Measurements from ENCODE around the gene AUH. TPM values are rescaled to one million over a fixed set of nuclear protein-coding genes. Genes with fewer than 3 reads are reported as not detected.

The AUH gene
- total and polyA plus RNA-seq, 9 of the 15 experiments (the other 6 are each of a cell fraction or from before 2014, with no cell fraction given): 3.4 to 29.0 (median 10.1) TPM

GRCh38 chr9:91332546-91333231, 29.0 kb downstream of the AUH start:
- Histone ChIP-seq H3K36me3 (ENCODE audit: control insufficient read depth, insufficient read depth, low read length) (peaks cover 9% of the 10 kb centered on the region), H3K9ac (ENCODE audit: insufficient read depth in 1 of 2, low read depth in 2 of 2, low read length in 2 of 2) (no peak overlapping the region), H3K9me1 (ENCODE audit: control insufficient read depth, insufficient read depth, low read length) (no peaks in the 10 kb centered on the region), H3K79me2 (ENCODE audit: control insufficient read depth, insufficient read depth, low read length) (0 out of 3 replicates have a peak, but pooled peaks cover 3% of the 10 kb centered on the region), H3K4me1 (replicated peaks in 1 of 2; ENCODE audit: control insufficient read depth in 2 of 2, insufficient read depth in 2 of 2, low read length in 2 of 2) (no peaks in the 10 kb centered on the region), H3K9me3 (replicated peaks; ENCODE audit: control insufficient read depth, insufficient read depth, low read depth, low read length) (peaks cover 5% of the 10 kb centered on the region; the same call in 1 of the 2 replicates), H4K20me1 (replicated peaks; ENCODE audit: control insufficient read depth, insufficient read depth, low read length) (no peaks in the 10 kb centered on the region), H3K27ac (ENCODE audit: extremely low read depth, low read depth, low read length) (no peak overlapping the region), H2AFZ (ENCODE audit: low read depth, low read length) (no peak overlapping the region), H3K4me3 (no peak overlapping the region), H3K4me2 (ENCODE audit: insufficient read depth, low read length) (no peak overlapping the region), H3K27me3 (ENCODE audit: control insufficient read depth in 2 of 2, insufficient read depth in 2 of 2, low read length in 2 of 2) (no peaks in the 10 kb centered on the region)
- intact Hi-C loops (cut with micrococcal nuclease) (no loop called here), in situ Hi-C loops (cut with MboI) (no loop called here)
- no peak for FAIRE-seq
- ATAC-seq: no peak
- peak in 1 of 4 experiments; percentile 16 for DNase-seq (ENCODE audit: extremely low read depth in 1 of 4, low spot score in 3 of 4)
- ChIA-PET POLR2A (no interaction called here), CTCF (ENCODE audit: low intra/inter-chr PET ratio) (no interaction called here)
- no TSS peak for BruUV-seq (replicated peaks)
- WGBS (ENCODE audit: insufficient coverage, low coverage, missing lambda C conversion rate): 73% methylated on average over 12 of the region's 12 CpGs
- TF ChIP-seq EP400 (IDR thresholded peaks at IDR 0.05) (no peak), TCF3 (CRISPR knock-in tag; IDR thresholded peaks at IDR 0.05) (peak; percentile 52), SMC3 (conservative IDR thresholded peaks at IDR 0.05; ENCODE audit: insufficient read depth, low read depth, low read length) (no peak), E2F6 (IDR thresholded peaks at IDR 0.05; ENCODE audit: borderline replicate concordance in 1 of 2, extremely low read depth in 1 of 2, insufficient read depth in 1 of 2, insufficient read length in 1 of 2, low read depth in 1 of 2, low read length in 1 of 2, poor library complexity in 1 of 2, severe bottlenecking in 1 of 2) (no peak), TRIM24 (IDR thresholded peaks at IDR 0.05) (peak; percentile 32 to 36; a peak in 2 of 4 replicates), SNAPC5 (CRISPR knock-in tag; IDR thresholded peaks at IDR 0.05) (no peak), NFIC (IDR thresholded peaks at IDR 0.05) (peak; percentile 72), AFF4 (CRISPR knock-in tag; IDR thresholded peaks at IDR 0.05) (no peak), ZNF146 (CRISPR knock-in tag; IDR thresholded peaks at IDR 0.05; ENCODE audit: unreplicated experiment) (no peak), ZC3H11A (IDR thresholded peaks at IDR 0.05; ENCODE audit: low read depth, low read length) (no peak), PKNOX1 (IDR thresholded peaks at IDR 0.05) (no peak), SREBF1 (IDR thresholded peaks at IDR 0.05; ENCODE audit: borderline replicate concordance, low read depth, low read length) (no peak), HNRNPH1 (optimal IDR thresholded peaks at IDR 0.05; ENCODE audit: low read depth, low read length) (no peak), GATAD2B (IDR thresholded peaks at IDR 0.05; ENCODE audit: borderline replicate concordance) (no peak)

Data from K562 (cell line).